Choroid plexus epithelial cell (primary cell): Measurements from ENCODE around the gene GABPB2.

Experiments used
- DNase-seq: peaks from one replicate; pipeline ENCODE4 v3.0.0-alpha.2; 2010; ENCODE audit warnings: low read depth
- H3K4me3 ChIP-seq: 2 replicates; pipeline ENCODE4 v1.5.1; 2011; ENCODE audit warnings: low read depth, mild to moderate bottlenecking, control low read depth, low read length, moderate library complexity
- CTCF ChIP-seq: conservative IDR thresholded peaks from 2 replicates; pipeline ENCODE4 v1.5.1; 2011; ENCODE audit warnings: low read depth, mild to moderate bottlenecking, control low read depth, inconsistent platforms, low read length, moderate library complexity

Gene GABPB2

GRCh38 chr1:151070474-151071276 is at the start of gene GABPB2:
TSS of gene GABPB2 (plus strand) at chr1:151070761. CDS start at chr1:151088190, 17,429 bp downstream.
- peak; percentile 88 for TF ChIP-seq CTCF
- peak; percentile 99 for DNase-seq
- H3K4me3 ChIP-seq, result peak within 1 kb of the TSS; percentile 81

- peak; percentile 81 for DNase-seq
- peak; percentile 93 for TF ChIP-seq CTCF
- no peak overlapping the region for H3K4me3 ChIP-seq
These were observed 45.9 kb upstream of the GABPB2 start for GRCh38 chr1:151024540-151025146.

- TF ChIP-seq CTCF, result no peak
- DNase-seq, result no peak
These were observed 44.1 kb upstream of the GABPB2 start for GRCh38 chr1:151026460-151026859.

GRCh38 chr1:151032164-151032563 is 38.4 kb upstream of the GABPB2 start:
- DNase-seq, result no peak
- H3K4me3 ChIP-seq, result no peak overlapping the region
- no peak for TF ChIP-seq CTCF

More at GRCh38 chr1:151026460-151026859, 44.1 kb upstream of the GABPB2 start:
- H3K4me3 ChIP-seq, result no peak overlapping the region

GRCh38 chr1:151035167-151035566 is 35.4 kb upstream of the GABPB2 start:
- no peak for DNase-seq
- no peak for TF ChIP-seq CTCF
- no peak overlapping the region for H3K4me3 ChIP-seq

GRCh38 chr1:151036356-151036755 is 34.2 kb upstream of the GABPB2 start, which contains the start of gene BNIPL:
TSS of gene BNIPL (plus strand) at chr1:151036586. CDS start at chr1:151036726, 140 bp downstream.
- H3K4me3 ChIP-seq, result no peak within 1 kb of the TSS
- no peak for TF ChIP-seq CTCF
- no peak for DNase-seq
